ENCODE results near the gene SH2D2A. TPM values are rescaled to one million over a fixed set of nuclear protein-coding genes. Genes with fewer than 3 reads are reported as not detected.
"Not testable (repeated sequence)": the region's sequence is repeated elsewhere in the genome, so short reads cannot be mapped to it uniquely, and the experiment has no call there.

SH2D2A gene
- total RNA-seq, 1 donor from 2014 or later = not detected

DNA sequence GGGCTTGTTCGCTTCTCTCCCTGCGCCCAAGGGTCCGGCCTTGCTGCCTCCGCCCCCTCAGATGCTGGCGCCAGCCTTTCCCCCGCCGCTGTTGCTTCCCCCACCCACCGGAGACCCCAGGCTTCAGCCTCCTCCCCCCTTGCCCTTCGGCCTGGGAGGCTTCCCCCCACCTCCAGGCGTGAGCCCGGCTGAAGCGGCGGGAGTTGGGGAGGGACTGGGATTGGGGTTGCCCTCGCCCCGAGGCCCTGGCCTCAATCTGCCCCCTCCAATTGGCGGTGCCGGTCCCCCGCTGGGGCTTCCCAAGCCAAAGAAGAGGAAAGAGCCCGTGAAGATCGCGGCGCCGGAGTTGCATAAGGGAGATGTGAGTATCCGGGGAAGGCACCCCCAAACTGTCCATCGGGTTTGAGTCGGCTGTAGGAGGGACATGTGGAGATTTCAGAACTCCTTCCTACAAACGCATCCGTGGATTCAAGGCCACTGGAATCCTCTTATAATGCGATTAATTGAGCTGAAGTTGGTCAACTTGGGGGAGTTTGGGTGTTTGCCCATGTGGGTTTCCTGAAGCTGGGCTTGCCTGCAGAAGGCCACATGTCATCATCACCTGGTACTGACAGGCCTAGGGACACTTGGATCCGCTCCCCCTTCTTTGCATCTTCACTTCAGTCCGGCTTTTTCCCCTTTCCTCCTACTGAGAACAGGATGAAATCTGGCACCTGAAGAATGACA lies 48.6 kb downstream of the SH2D2A start:
- DNase-seq = peak; percentile 32

DNA sequence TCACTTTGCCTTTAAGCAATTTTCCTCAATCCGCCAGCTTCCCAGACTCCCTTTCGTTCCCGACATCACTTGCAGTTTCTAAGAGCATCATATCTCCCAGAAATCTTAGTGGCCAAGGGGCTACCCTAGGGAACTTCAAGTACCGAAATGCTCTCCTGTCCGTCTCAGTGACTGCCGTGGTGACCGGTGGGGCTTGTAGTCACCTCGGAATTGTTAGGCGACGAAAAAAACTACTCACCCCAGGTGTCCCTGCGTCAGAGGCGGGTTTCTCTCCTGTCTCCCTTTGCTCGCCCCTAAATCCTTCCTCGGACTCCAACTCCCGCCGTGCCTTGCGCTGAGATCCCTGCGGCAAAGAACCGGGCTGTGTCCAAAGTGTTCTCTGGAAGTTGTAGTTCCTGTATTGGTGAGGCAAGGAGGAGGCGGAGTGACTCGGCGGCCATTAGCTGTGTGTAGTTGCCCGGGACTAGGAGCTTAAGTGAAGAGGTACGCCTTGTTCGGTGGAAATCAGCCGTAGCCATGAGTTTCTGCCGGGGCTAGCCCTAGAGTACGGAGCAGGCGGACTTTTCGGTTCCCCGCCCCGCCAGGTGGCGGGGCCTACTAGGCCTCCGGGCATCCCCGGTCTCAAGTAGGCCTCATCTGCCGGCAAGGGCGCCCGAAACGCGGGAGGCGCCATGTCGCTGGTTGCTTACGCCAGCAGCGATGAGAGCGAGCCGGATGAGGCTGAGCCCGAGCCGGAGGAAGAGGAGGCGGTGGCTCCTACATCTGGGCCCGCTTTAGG lies 49.4 kb downstream of the SH2D2A start, which contains the start of gene PRCC:
Gene PRCC (plus strand): TSS at position 435 of the 778 bp plus-strand sequence. CDS start 237 bp downstream, at position 672.
- DNase-seq = peak; percentile 100

DNA sequence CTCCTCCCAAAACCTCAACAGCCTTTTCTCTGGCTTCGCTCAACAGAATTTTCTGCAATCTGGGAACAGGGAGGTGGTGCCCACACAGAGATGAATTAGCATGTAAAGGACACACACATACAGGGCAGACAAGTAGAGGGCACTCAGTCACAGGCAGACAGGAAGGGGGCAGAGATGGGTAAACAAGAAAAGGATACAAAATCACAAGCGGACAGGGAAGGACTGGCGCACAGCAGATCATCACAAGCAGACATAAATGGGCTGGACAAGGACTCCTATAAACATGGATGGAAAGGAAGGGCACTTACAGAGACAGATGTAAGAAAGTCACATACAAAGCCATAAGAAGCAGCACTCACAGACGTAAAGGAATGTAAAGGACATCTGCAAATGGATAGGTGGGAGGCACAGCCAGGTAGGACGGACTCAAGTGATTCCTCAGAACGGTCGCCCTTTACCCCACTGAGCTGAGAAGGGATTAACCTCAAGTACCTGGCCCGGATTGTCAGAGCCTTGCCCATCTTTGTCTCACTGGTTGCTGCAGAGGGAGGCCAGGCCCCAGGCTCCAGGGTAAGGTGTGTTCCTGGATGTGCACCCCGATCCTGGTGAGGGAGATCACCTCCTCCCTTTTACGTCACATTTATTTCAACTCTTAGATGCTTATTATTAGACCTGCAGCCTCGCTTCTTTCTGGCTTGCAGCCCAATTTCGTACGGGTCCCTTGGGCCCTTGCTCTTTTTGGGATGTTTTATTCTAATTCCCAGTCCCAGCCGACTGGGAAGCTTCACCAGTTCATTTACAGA lies 50.1 kb downstream of the SH2D2A start:
- peak; percentile 31 for DNase-seq

DNA sequence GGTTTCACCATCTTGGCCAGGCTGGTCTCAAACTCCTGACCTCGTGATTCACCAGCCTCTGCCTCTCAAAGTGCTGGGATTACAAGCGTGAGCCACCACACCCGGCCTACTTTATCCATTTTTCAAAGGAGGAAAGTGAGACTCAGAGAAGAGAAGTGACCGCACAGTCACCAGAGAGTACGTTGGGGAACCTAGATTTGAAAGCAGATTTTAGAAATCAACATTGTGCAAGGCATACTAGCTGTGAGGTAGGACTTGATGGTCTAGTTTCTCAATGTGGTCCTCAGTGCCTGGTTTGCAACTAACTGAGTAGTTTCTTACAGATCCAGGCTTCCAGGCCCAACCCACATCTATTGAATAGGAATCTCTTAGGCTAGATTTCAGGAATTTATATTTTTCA lies 51.0 kb downstream of the SH2D2A start:
- no peak for DNase-seq

DNA sequence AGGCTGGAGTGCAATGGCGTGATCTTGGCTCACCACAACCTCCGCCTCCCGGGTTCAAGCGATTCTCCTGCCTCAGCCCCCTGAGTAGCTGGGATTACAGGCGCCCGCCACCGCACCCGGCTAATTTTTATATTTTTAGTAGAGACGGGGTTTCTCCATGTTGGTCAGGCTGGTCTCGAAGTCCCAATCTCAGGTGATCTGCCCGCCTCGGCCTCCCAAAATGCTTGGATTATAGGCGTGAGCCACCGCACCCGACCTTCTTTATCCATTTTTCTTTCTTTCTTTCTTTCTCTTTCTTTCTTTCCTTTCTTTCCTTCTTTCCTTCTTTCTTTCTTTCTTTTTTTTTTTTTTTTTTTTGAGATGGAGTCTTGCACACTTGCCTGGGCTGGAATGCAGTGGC lies 51.5 kb downstream of the SH2D2A start:
- not testable (repeated sequence) for DNase-seq

DNA sequence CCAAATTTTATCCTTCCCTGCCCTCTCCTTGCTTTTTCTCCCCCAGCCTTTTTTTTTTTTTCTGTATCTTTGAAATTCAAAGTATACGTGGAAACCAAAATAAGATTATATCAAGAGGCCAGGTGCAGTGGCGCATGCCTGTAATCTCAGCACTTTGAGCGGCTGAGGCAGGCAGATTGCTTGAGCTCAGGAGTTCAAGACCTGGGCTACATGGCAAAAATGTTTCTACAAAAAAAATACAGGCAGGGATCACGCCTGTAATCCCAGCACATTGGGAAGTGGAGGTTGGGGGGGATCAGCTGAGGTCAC lies 55.9 kb downstream of the SH2D2A start:
- DNase-seq = no peak

DNA sequence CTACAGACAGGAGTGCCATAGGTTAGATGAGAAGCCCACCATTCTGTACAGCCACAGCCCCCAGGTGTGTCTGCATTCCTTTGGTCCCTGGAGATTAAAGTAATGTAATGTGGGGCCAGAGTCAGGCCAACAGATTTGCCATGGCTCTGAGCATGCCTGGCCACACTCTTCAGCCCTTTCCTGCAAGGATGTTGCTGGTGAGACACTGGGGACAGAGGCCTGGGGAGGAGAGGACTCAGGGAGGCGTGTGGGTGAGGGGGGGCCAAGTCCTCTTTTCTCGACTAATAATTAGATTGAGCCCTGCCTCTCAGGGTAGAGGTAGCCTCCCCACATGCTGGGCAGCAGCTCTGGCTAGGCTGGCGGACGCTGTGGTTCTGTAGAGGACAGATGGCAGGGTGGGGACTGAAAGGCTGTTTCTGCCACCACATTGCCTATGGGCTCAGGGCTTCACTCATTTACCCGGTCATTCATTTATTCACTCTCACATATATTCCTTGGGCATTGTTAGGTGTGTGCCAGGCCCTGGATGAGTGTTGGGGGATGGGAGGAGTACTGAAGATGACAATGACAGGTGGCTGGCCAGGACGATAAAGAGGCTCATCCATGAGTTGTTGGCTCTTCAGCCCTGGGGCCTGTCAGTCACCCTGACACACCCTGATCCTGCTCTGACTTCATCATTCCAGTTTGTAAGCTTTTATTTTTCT lies 56.4 kb downstream of the SH2D2A start:
- DNase-seq = no peak

DNA sequence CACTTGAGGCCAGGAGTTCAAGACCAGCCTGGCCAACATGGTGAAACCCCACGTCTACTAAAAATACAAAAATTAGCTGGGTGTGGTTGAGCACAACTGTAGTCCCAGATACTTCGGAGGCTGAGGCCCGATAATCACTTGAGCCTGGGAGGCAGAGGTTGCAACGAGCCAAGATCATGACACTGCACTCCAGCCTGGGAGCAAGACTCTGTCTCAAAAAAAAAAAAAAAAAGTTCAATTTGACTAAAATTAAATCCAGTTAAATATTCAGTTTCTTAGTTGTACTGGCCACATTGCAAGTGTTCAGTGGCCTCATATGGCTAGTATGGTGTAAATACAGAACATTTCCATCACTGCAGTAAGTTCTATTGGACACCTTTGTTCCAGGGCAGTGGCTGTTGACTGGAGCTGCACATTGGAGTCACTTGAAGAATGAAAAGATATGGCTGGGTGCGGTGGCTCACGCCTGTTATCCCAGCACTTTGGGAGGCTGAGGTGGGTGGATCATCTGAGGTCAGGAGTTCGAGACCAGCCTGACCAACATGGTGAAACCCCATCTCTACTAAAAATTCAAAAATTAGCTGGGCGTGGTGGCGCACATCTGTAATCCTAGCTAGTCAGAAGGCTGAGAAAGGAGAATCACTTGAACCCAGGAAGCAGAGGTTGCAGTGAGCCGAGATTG lies 58.9 kb downstream of the SH2D2A start:
- DNase-seq = not testable (repeated sequence)

DNA sequence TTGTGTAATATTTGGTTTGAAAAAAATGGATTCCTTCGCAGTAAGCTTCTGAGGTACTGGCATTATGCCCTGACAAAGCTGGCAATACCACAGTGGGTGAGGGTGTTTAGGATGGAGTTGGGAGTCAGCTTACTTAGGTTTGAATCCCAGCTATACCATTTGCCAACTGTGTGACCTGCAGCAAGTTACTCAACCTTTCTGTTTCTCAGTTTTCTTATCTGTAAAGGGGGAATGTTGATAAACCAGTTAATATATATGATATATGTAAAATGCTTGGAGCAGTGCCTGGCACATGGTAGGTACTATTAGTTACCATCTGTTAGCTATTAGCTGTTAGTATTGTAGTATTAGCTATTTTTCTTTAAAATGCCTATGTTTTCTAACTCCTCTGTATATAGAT lies 60.3 kb downstream of the SH2D2A start:
- DNase-seq = no peak

Other genes with a start within 250 kb of the SH2D2A start
- gene IQGAP3, start 244.3 kb downstream of the SH2D2A start, total RNA-seq = 7.3 and 37.9 TPM in 2 replicates
- not detected in 2 replicates for gene TTC24, start 237.1 kb downstream of the SH2D2A start, total RNA-seq
- gene NAXE, start 225.1 kb downstream of the SH2D2A start, total RNA-seq = 77.6 and 95.1 TPM in 2 replicates
- 16.7 and 28.2 TPM in 2 replicates for gene GPATCH4, start 215.4 kb downstream of the SH2D2A start, total RNA-seq
- gene HAPLN2, start 197.4 kb downstream of the SH2D2A start, total RNA-seq = not detected in 2 replicates
- gene BCAN, start 174.7 kb downstream of the SH2D2A start, total RNA-seq = not detected in 2 replicates
- gene NES, start 139.4 kb downstream of the SH2D2A start, total RNA-seq = 65.6 and 78.8 TPM in 2 replicates
- gene CRABP2, start 111.3 kb downstream of the SH2D2A start, total RNA-seq = 0.34 TPM in 1 of 2 replicates, not detected in the other
- gene METTL25B, start 88.4 kb downstream of the SH2D2A start, total RNA-seq = 11.8 and 13.3 TPM in 2 replicates
- 8.7 and 11.7 TPM in 2 replicates for gene ISG20L2, start 88.1 kb downstream of the SH2D2A start, total RNA-seq
- gene MRPL24, start 75.8 kb downstream of the SH2D2A start, total RNA-seq = 31.0 and 34.7 TPM in 2 replicates
- 149 and 294 TPM in 2 replicates for gene HDGF, start 65.2 kb downstream of the SH2D2A start, total RNA-seq
- gene PRCC, start 49.3 kb downstream of the SH2D2A start, total RNA-seq = 12.3 and 15.6 TPM in 2 replicates
- gene INSRR, start 42.3 kb upstream of the SH2D2A start, total RNA-seq = not detected in 2 replicates
- not detected in 2 replicates for gene NTRK1, start 44.0 kb upstream of the SH2D2A start, total RNA-seq
- gene PEAR1, start 76.9 kb upstream of the SH2D2A start, total RNA-seq = 19.1 and 53.5 TPM in 2 replicates
- gene LRRC71, start 103.8 kb upstream of the SH2D2A start, total RNA-seq = 0.14 and 0.34 TPM in 2 replicates
- 22.0 and 23.3 TPM in 2 replicates for gene ARHGEF11, start 228.9 kb upstream of the SH2D2A start, total RNA-seq